WTC11 (cell line): ENCODE measurements around the gene KRT35. TPM values are rescaled to one million over a fixed set of nuclear protein-coding genes. Genes with fewer than 3 reads are reported as not detected.

ENCODE experiments used
- ATAC-seq: fragments of 200-7000 bp; cut with Tn5 transposase; 2 replicates; pipeline ENCODE4 v1.10.0; 2021; ENCODE audit warnings: mild to moderate bottlenecking, moderate library complexity
- CTCF ChIA-PET: fragments of 300-600 bp; sonication (Branson Sonifier 250); formaldehyde crosslinking; loops from one replicate; lab custom pipeline; 2021; ENCODE audit warnings: antibody characterized with exemption; lab: Charles Lee
- POLR2A ChIA-PET: fragments of 350-600 bp; sonication (Branson Sonifier 250); formaldehyde crosslinking; loops from one replicate; lab custom pipeline; 2021; ENCODE audit warnings: antibody characterized with exemption; lab: Charles Lee
- DNase-seq: peaks from one replicate; pipeline ENCODE4 v3.0.0; 2021; ENCODE audit warnings: low spot score
- H3K27ac Mint-ChIP-seq: 2 replicates; pipeline ENCODE4 v1.8.0; 2021; ENCODE audit warnings: mixed read lengths
- H3K27me3 Mint-ChIP-seq: 2 replicates; pipeline ENCODE4 v1.8.0; 2021; ENCODE audit warnings: low read depth, mild to moderate bottlenecking, moderate library complexity, mixed read lengths
- H3K36me3 Mint-ChIP-seq: 2 replicates; pipeline ENCODE4 v1.8.0; 2021; ENCODE audit warnings: mixed read lengths
- H3K4me1 Mint-ChIP-seq: 2 replicates; pipeline ENCODE4 v1.8.0; 2022; ENCODE audit warnings: mixed read lengths
- H3K4me3 Mint-ChIP-seq: 2 replicates; pipeline ENCODE4 v1.8.0; 2021; ENCODE audit warnings: mild to moderate bottlenecking, moderate library complexity, mixed read lengths
- H3K9me3 Mint-ChIP-seq: 2 replicates; pipeline ENCODE4 v1.8.0; 2021; ENCODE audit warnings: mixed read lengths
- AFF4 ChIP-seq: sonication (generic); formaldehyde crosslinking; IDR thresholded peaks from 2 replicates; pipeline ENCODE4 v1.8.1; 2023; ENCODE audit warnings: mild to moderate bottlenecking, missing genetic modification reagents, borderline replicate concordance
- CREB1 ChIP-seq: sonication (generic); formaldehyde crosslinking; IDR thresholded peaks from 2 replicates; pipeline ENCODE4 v1.8.0; 2023; ENCODE audit warnings: mild to moderate bottlenecking, missing genetic modification reagents
- E2F5 ChIP-seq: sonication (generic); formaldehyde crosslinking; IDR thresholded peaks from 2 replicates; pipeline ENCODE4 v1.8.1; 2022; ENCODE audit warnings: mild to moderate bottlenecking, moderate library complexity, missing genetic modification reagents
- FOXP1 ChIP-seq: sonication (generic); formaldehyde crosslinking; IDR thresholded peaks from 2 replicates; pipeline ENCODE4 v1.8.0; 2022; ENCODE audit warnings: missing genetic modification reagents, mild to moderate bottlenecking, moderate library complexity, borderline replicate concordance
- IRF1 ChIP-seq: sonication (generic); formaldehyde crosslinking; IDR thresholded peaks from 2 replicates; pipeline ENCODE4 v1.8.0; 2023; ENCODE audit warnings: missing genetic modification reagents
- MYBL2 ChIP-seq: sonication (generic); formaldehyde crosslinking; IDR thresholded peaks from 2 replicates; pipeline ENCODE4 v1.8.1; 2023; ENCODE audit warnings: mild to moderate bottlenecking, moderate library complexity, missing genetic modification reagents
- PRDM15 ChIP-seq: sonication (generic); formaldehyde crosslinking; IDR thresholded peaks from 2 replicates; pipeline ENCODE4 v1.8.0; 2022; ENCODE audit warnings: missing genetic modification reagents
- PREB ChIP-seq: sonication (generic); formaldehyde crosslinking; IDR thresholded peaks from 2 replicates; pipeline ENCODE4 v1.8.1; 2022; ENCODE audit warnings: mild to moderate bottlenecking, missing genetic modification reagents, moderate library complexity, borderline replicate concordance
- RELA ChIP-seq: sonication (generic); formaldehyde crosslinking; IDR thresholded peaks from 2 replicates; pipeline ENCODE4 v1.8.1; 2022; ENCODE audit warnings: missing genetic modification reagents, mild to moderate bottlenecking, borderline replicate concordance
- SMAD3 ChIP-seq: sonication (generic); formaldehyde crosslinking; IDR thresholded peaks from 2 replicates; pipeline ENCODE4 v1.8.0; 2022; ENCODE audit warnings: missing genetic modification reagents, mild to moderate bottlenecking, borderline replicate concordance
- SP1 ChIP-seq: sonication (generic); formaldehyde crosslinking; conservative IDR thresholded peaks from 2 replicates; pipeline ENCODE4 v1.8.1; 2022; ENCODE audit warnings: missing genetic modification reagents
- TEAD1 ChIP-seq: sonication (generic); formaldehyde crosslinking; IDR thresholded peaks from 2 replicates; pipeline ENCODE4 v1.8.0; 2022; ENCODE audit warnings: mild to moderate bottlenecking, missing genetic modification reagents
- TP53 ChIP-seq: sonication (generic); formaldehyde crosslinking; IDR thresholded peaks from 2 replicates; pipeline ENCODE4 v1.8.1; 2023; ENCODE audit warnings: mild to moderate bottlenecking, missing genetic modification reagents
- ZBTB43 ChIP-seq: sonication (generic); formaldehyde crosslinking; IDR thresholded peaks from 2 replicates; pipeline ENCODE4 v1.8.1; 2023; ENCODE audit warnings: mild to moderate bottlenecking, missing genetic modification reagents
- ZSCAN18 ChIP-seq: fragments of 250-450 bp; sonication (Bioruptor Pico); IDR thresholded peaks from 2 replicates; pipeline ENCODE4 v2.1.2; 2022; ENCODE audit warnings: mild to moderate bottlenecking, moderate library complexity
- total RNA-seq: library from RNA; stranded (reverse); gene quantifications from 3 replicates; pipeline ENCODE4 v1.2.3, GENCODE V29; 2021

The KRT35 gene
- total RNA-seq, 1 experiment from 2014 or later = not detected

- no peaks in the 10 kb centered on the region for H3K9me3 Mint-ChIP-seq
- TF ChIP-seq AFF4 (CRISPR knock-in tag) (no peak), PREB (CRISPR knock-in tag) (peak; percentile 37; the same call in 1 of the 2 replicates), ZBTB43 (CRISPR knock-in tag) (0 out of 2 replicates have a peak, but pooled peaks have one; percentile 73), ZSCAN18 (CRISPR knock-in tag) (no peak), FOXP1 (CRISPR knock-in tag) (peak; percentile 42; the same call in 1 of the 2 replicates), MYBL2 (0 out of 2 replicates have a peak, but pooled peaks have one; percentile 54), IRF1 (CRISPR knock-in tag) (peak; percentile 80), SMAD3 (CRISPR knock-in tag) (no peak), CREB1 (peak; percentile 34; the same call in 1 of the 2 replicates), TP53 (CRISPR knock-in tag) (no peak), SP1 (CRISPR knock-in tag) (0 out of 2 replicates have a peak, but pooled peaks have one; percentile 35), TEAD1 (no peak), PRDM15 (CRISPR knock-in tag) (peak; percentile 39; the same call in 1 of the 2 replicates), E2F5 (CRISPR knock-in tag) (no peak), RELA (CRISPR knock-in tag) (peak; percentile 73; the same call in 1 of the 2 replicates)
- DNase-seq (peak; percentile 59), ATAC-seq (peak; percentile 37)
- H3K36me3 Mint-ChIP-seq = peaks cover 26% of the 10 kb centered on the region
- peaks cover 29% of the 10 kb centered on the region for H3K4me1 Mint-ChIP-seq
- CTCF ChIA-PET = interaction anchor here (0.7 to 7.5 kb wide), 14 partner anchors 11 to 671 kb away, joined by 3 to 125 read pairs (median 5); no protein-coding TSS in a partner anchor
- H3K27ac Mint-ChIP-seq = peak overlapping the region; percentile 65
- H3K4me3 Mint-ChIP-seq = peak overlapping the region; percentile 89
- H3K27me3 Mint-ChIP-seq = peaks cover 6% of the 10 kb centered on the region
- POLR2A ChIA-PET = interaction anchor here (0.6 to 3.7 kb wide), 18 partner anchors 8 to 484 kb away, joined by 3 to 22 read pairs (median 3); partner anchors contain the start of genes JUP and KRT13
Observed at GRCh38 chr17:41527063-41528023, 46.4 kb upstream of the KRT35 start.
